ENCODE data around the gene KRT83.
A peak's percentile ranks its signal among the peaks of the same experiment; 100 is the strongest.
"Not testable (repeated sequence)": the region's sequence is repeated elsewhere in the genome, so short reads cannot be mapped to it uniquely, and the experiment has no call there.

Gene KRT83

GRCh38 chr12:52352951-52353350 is 31.8 kb upstream of the KRT83 start:
- DNase-seq: no peak

GRCh38 chr12:52351196-52352059 is 30.2 kb upstream of the KRT83 start:
- peak; percentile 59 to 66 for DNase-seq

DNA sequence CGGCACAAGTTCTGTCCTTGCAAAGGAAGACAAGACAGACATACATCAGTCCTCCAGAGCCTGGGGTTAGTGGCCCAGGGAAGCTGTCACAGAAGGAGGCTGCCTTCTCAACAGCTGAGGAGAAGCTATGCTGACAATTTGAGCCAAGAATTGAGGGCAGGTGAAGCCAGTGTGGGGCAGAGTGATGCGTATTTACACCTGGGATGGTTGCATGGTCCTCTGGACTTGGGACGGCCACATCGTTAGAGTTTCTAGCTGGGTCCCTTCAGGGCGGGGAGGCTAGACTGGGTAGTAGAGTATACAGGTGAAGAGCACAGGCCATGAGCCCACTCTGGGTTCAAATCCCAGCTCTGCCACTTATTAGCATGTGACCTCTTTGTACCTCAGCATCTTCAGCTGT is 29.6 kb upstream of the KRT83 start:
- no peak for DNase-seq

DNA sequence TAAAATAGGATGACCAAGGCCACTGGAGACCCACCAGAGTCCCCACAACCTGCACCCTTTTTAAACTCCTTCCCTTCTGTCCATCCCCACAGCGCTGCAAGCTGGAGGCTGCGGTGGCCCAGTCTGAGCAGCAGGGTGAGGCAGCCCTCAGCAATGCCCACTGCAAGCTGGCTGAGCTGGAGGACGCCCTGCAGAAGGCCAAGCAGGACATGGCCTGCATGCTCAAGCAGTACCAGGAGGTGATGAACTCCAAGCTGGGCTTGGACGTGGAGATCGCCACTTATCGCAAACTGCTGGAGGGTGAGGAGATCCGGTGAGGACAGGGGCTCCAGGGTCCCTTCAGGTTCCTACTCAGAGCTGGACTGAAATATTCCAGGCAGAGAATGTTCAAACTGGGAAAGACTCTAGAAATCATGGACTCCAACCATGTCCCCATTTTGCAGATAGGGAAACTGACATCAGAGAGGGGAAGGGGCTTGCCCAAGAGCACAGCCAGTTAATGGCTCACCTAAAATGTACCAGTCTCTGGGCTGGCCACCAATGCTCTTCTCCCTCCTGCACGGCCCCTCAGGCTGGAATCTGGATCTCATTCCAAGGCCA is 28.9 kb upstream of the KRT83 start:
- DNase-seq: no peak

DNA sequence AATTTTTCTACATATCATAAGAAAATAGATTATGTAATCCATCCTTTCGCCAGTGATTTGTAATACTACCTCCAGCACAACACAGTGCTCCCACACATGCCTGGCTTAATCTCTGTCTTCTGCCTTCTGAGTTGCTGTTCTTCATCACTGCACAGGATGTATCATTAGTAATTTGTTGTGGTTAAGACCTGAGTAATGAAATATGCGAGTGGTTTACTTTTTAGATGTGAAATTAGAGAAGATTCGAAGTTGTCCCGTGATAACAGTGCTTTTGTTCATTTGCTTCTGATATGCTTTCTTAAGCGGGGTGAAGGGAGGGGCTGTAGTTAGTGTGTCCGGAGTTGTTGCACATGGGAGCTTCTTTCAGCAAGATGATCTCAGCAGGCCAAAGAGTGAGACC is 28.0 kb upstream of the KRT83 start:
- no peak for DNase-seq

DNA sequence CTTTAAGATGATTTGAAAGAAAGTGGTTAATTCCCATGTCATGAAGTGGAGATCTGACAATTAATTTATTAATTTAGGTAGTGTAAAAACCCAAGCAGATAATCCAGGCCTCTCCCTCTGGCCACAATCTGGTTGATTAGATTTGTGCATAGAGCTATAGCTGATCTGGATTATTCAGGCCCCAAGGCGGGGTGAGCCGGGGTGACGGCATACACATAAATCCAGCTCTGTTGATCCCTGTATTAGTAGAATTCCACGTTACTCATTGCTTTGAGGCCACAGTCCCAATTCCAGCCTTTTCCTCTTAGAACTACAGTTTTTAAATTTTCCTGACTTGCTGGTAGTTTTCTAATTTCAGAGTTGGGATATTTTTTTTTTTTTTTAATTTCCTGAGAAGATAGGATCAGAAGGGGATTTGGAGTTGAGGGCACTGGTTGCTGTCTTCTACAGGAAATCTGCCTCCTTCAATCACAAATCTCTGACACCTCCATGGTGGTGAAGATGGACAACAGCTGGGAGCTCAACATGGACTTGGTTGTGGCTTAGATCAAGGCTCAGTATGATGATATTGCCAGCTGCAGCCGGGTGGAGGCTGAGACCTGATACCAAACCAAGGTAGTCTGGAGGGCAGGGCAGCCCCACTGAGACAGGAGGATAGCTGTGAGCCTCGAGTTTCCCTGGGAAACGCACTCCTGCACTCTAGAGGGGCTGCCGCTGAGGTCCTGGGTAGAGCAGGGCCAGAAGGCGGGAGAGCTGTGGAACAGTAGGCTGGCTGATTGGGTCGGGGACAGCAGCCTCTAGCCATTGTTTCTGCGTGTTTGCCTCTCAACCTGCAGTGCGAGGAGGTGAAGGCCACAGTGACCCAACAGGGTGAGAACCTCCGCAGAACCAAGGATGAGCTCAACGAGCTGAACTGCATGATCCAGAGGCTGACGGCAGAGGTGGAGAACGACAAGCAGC is 26.6 kb upstream of the KRT83 start:
- no peak for DNase-seq

GRCh38 chr12:52347016-52347415 is 25.8 kb upstream of the KRT83 start:
- DNase-seq: no peak

DNA sequence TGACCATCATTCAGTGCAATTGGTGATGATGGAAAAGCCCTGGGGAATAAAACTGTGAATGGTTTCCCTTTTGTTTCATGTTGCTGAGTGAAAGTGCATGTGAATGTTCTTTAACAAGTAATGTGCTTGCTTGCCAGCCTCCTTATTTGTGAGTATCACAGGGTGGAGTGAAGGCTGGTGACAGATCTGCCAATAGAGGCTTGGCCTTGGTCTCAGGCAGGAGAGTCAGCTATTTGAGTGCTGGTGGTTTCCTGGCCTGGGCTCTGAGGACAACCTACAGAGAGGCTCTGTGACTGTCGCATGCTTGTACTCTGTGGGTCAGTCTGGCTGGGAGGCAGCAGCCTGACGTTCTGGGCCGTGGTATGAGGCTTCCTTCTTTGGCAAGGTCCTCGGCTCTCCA is 25.4 kb upstream of the KRT83 start:
- DNase-seq: no peak

DNA sequence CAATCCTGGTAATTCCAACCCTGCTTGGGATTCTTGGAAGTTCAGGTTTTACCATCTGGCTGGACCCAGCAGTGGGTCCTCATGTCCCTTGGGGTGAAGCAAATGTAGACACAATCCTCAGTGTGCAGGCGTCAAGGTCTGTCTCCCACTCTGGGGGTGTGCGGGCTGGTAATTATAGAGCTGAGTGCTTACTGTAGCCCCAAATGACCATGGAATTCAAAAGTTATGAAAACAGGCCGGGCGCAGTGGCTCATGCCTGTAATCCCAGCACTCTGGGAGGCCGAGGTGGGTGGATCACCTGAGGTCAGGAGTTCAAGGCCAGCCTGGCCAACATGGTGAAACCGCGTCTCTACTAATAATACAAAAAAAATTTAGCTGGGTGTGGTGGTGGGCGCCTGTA is 23.8 kb upstream of the KRT83 start:
- not testable (repeated sequence) for DNase-seq

GRCh38 chr12:52344111-52344510 is 22.9 kb upstream of the KRT83 start:
- no peak for DNase-seq

- DNase-seq: no peak
These were observed 22.4 kb upstream of the KRT83 start for GRCh38 chr12:52343550-52343949.

DNA sequence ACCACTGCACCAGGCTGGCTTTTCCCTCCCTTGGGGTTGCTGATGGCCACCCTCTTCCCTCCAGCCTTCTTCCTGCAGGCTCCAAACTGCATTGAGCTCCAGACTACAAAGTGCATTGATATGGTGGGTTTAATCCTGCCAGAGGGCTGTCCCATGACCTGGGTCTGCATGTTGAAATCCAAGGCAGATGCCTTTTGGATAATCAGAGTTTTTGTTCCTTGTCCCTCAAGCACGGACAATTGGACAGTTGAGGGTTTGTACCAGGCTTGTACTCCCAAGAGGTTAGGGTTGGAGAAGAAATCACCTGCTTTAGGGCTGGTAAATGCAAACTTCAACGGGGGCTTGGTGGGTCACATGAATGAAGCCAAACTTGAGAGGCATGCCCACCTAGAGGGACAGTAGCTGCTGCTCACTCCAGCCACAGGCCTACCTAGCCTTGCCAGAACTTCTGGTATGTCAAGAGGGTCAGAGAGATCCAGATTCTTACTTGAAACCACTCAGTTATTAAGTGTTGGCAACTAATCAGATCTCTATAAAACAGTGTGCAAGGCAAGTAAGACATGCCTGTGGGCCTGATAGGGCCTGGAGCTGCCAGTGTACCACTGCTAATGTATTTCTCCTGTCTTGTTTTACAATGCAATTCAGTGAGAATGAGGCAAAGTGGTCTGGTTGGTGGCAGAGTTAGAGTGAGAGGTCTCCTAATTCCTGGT is 21.7 kb upstream of the KRT83 start:
- DNase-seq: no peak

DNA sequence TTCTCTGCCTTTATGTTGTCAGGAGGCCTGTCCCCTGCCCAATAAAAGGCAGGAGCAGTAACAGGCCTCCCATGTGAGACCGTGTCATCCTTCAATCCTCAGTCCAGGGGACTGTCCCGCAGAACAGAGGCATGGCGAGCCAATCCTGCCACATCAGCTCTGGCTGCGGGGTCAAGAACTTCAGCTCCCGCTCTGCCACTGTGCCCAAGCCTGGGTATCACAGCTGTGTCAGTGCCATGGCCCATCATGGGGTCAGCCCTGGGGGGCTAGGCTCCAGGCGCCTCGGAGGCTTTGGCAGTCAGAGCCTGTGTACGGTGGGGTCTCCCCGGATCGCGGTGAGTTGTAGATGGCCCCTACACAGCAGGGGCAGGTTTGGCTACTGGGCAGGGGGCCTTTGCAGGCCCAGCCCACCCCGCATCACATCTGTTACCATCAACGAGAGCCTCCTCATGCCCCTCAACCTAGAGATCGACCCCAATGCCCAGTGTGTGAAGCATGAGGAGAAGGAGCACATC is 19.9 kb upstream of the KRT83 start:
- no peak for DNase-seq

DNA sequence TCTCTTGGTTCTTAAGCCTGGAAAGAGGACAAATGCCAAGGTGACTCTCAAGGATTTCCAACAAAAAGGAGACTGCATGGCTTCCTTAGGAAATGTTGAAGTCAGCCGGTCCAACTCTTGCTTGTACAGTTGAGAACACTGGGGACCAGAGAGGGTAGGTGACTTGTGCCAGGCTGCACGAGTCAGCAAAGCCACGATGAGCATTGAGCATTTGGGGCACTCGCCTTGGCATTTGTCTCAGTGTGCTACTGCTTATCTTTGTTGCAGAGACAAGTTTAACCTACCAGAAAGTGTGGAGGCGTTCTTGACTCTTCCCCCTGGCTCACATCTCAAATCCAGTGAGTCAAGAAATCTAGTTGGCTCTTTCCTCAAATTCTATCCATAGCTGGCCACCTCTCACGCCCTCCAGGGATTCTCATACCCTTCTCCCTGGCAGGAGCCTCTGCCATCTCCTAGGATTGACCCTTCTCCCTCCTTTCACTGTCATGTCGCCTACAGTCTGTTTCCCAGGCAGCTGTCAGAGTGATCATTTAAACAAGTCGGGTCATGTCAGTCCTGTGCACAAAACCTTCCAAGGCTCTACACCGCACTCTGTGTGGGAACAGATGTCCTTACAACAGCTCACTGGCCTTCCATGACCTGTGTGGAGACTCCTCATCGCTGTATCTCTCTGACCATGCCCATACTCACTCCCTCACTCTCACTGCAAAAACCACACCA is 17.2 kb upstream of the KRT83 start:
- no peak for DNase-seq

DNA sequence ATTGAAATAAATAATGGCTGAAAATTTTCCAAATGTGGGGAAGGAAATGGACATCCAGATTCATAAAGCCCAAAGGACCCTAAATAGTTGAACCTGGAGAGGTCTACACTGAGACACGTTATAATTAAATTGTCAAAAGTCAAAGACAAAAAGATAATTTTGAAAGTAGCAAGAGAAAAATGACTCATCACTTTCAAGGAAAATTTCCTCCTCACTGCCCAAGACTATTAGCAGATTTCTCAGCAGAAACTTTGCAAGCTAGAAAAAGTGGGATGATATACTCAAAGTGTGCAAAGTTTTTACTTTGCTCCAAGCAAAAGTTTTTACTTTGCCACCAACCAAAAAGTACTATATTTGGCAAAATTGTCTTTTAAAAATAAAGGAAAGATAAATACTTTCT is 15.9 kb upstream of the KRT83 start:
- DNase-seq: no peak

GRCh38 chr12:52336641-52337040 is 15.4 kb upstream of the KRT83 start:
- DNase-seq: no peak

DNA sequence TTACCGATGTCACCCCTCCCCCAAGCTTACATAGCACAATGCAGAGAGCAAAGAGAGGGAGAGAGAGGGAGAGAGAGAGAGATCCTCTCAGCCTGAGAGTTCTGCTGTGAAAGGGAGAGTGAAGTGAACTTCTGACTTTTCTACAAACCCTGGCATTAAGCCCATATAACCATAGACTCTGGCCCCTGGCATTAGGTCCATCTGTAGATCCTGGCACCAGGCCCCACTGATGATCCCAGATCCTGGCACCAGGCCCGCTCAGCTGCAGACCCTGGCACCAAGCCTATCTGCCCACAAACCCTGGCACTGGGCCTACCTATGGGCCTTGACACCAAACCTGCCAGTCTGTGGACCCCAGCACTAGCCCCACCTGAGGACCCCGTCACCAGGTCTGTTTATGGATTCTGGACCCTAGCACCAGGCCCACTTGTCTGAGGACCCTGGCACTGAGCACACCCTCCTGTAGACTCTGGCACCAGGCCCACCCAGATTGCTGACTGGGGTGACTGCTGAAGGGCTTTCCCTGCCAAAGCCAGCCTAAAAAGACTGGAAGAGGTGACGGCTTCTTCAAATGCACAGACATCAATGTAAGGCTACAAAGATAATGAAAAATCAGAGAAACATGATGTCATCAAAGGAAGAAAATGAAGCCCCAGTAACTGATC is 14.5 kb upstream of the KRT83 start:
- DNase-seq: no peak

DNA sequence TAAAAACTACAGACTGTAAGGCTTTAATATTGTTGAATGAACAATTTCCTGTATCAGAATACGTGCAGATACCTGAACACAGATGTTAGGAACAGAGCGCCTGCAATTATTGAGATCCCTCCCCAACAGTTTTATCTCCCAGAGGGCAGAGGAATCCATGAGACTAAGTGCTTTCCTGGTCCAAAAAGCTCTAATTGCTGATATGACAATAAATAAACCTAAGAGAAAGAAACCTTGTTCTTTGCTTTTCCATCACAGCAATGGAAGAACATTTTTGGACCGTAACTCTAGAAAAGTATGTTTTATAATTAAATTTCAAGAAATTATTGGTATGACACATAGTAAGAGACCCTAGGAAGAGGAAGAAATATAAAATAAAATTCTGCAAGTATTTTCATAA is 13.0 kb upstream of the KRT83 start:
- no peak for DNase-seq

DNA sequence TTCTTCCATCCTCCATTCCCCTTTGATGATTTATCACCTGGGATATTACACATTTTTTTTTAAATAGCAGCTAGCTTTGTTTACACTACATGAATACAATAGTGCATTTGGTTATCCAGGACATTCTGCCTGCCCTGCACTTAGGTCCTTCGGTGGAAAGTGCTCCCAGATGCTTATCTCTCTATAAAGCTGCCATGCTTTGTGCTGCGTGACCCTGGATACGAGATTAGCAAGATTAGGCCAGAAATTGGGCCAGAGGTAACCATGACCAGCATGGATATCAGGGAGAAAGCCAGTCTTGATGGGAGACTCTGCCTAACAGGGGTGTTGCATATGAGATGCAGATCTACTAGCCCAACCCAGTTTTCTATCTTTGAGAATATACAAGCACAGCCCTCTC is 12.1 kb upstream of the KRT83 start:
- DNase-seq: no peak

- no peak for DNase-seq
These were observed 11.2 kb upstream of the KRT83 start for GRCh38 chr12:52332381-52332780.

- no peak for DNase-seq
These were observed 10.6 kb upstream of the KRT83 start for GRCh38 chr12:52331833-52332232.
